ENCODE measurements around the gene TBCD.

DNA sequence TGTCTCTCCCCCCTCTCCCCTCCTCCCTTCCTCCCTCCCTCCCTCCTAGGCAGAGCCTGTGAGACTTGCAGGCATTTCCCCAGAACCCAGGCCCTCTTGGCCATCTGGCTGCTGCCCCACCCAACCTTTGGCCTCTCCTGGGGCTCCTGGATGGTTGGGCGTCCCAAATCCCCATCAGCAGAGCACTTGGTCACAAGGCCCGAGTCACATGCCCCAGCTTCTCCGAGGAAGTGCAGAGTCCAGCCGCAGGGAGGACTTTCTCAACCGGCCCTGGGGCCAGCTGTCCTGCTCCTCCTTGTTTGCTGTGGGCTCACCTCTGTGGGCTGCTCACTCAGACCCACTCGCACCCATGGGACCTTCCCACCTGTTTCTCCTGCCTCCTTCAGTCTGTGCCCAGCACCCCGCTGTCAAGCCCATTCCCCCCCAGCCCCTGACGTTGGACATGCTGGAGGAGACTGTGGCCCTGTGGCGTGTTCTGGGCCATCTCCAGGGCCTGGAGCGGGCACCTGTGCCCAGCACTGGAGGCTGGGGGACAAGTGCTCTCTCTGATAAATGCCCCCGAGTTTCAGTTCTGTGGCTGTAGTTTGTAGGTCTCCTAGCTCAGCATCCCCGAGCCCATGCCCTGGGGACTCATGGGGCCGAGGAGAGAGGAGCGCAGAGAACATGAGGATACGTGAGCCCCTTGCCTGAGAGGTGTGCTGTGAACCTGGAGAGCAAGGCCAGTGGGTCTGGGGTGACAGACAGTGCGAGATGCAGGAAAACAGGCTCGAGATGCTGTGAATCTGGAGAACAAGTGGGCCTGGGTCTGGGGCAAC lies 130.2 kb downstream of the TBCD start:
- TF ChIP-seq, protein P1, sequence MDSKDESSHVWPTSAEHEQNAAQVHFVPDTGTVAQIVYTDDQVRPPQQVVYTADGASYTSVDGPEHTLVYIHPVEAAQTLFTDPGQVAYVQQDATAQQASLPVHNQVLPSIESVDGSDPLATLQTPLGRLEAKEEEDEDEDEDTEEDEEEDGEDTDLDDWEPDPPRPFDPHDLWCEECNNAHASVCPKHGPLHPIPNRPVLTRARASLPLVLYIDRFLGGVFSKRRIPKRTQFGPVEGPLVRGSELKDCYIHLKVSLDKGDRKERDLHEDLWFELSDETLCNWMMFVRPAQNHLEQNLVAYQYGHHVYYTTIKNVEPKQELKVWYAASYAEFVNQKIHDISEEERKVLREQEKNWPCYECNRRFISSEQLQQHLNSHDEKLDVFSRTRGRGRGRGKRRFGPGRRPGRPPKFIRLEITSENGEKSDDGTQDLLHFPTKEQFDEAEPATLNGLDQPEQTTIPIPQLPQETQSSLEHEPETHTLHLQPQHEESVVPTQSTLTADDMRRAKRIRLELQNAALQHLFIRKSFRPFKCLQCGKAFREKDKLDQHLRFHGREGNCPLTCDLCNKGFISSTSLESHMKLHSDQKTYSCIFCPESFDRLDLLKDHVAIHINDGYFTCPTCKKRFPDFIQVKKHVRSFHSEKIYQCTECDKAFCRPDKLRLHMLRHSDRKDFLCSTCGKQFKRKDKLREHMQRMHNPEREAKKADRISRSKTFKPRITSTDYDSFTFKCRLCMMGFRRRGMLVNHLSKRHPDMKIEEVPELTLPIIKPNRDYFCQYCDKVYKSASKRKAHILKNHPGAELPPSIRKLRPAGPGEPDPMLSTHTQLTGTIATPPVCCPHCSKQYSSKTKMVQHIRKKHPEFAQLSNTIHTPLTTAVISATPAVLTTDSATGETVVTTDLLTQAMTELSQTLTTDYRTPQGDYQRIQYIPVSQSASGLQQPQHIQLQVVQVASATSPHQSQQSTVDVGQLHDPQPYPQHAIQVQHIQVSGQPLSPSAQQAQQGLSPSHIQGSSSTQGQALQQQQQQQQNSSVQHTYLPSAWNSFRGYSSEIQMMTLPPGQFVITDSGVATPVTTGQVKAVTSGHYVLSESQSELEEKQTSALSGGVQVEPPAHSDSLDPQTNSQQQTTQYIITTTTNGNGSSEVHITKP (tag by site-specific recombination; IDR thresholded peaks at IDR 0.05), result no peak
- TF ChIP-seq, protein P2, sequence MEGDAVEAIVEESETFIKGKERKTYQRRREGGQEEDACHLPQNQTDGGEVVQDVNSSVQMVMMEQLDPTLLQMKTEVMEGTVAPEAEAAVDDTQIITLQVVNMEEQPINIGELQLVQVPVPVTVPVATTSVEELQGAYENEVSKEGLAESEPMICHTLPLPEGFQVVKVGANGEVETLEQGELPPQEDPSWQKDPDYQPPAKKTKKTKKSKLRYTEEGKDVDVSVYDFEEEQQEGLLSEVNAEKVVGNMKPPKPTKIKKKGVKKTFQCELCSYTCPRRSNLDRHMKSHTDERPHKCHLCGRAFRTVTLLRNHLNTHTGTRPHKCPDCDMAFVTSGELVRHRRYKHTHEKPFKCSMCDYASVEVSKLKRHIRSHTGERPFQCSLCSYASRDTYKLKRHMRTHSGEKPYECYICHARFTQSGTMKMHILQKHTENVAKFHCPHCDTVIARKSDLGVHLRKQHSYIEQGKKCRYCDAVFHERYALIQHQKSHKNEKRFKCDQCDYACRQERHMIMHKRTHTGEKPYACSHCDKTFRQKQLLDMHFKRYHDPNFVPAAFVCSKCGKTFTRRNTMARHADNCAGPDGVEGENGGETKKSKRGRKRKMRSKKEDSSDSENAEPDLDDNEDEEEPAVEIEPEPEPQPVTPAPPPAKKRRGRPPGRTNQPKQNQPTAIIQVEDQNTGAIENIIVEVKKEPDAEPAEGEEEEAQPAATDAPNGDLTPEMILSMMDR (tag by site-specific recombination; IDR thresholded peaks at IDR 0.05), result no peak
- TF ChIP-seq ZNF114 (tag by site-specific recombination; IDR thresholded peaks at IDR 0.05) (no peak), ZNF624 (tag by site-specific recombination; IDR thresholded peaks at IDR 0.05) (no peak), ATF2 (tag by site-specific recombination; IDR thresholded peaks at IDR 0.05; ENCODE audit: low read depth) (no peak), ZNF121 (tag by site-specific recombination; IDR thresholded peaks at IDR 0.05) (no peak), ZSCAN30 (tag by site-specific recombination; IDR thresholded peaks at IDR 0.05) (no peak), OSR2 (tag by site-specific recombination; IDR thresholded peaks at IDR 0.05) (no peak), SALL2 (tag by site-specific recombination; IDR thresholded peaks at IDR 0.05; ENCODE audit: borderline replicate concordance) (no peak), ZNF341 (tag by site-specific recombination; IDR thresholded peaks at IDR 0.05; ENCODE audit: low read depth) (no peak), ZNF776 (tag by site-specific recombination; IDR thresholded peaks at IDR 0.05; ENCODE audit: borderline replicate concordance) (no peak)
- TF ChIP-seq, protein P3, sequence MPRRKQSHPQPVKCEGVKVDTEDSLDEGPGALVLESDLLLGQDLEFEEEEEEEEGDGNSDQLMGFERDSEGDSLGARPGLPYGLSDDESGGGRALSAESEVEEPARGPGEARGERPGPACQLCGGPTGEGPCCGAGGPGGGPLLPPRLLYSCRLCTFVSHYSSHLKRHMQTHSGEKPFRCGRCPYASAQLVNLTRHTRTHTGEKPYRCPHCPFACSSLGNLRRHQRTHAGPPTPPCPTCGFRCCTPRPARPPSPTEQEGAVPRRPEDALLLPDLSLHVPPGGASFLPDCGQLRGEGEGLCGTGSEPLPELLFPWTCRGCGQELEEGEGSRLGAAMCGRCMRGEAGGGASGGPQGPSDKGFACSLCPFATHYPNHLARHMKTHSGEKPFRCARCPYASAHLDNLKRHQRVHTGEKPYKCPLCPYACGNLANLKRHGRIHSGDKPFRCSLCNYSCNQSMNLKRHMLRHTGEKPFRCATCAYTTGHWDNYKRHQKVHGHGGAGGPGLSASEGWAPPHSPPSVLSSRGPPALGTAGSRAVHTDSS (tag by site-specific recombination; IDR thresholded peaks at IDR 0.05), result no peak

All from HEK293 (cell line).